ENCODE results near the gene PEAR1. TPM values are rescaled to one million over a fixed set of nuclear protein-coding genes. Genes with fewer than 3 reads are reported as not detected.

The PEAR1 gene
- total RNA-seq, 4 donors from 2014 or later: 4.3 to 11.2 (median 6.0) TPM

- peaks cover 74 to 93% (median 77%) of the 10 kb centered on the region in 3 donors for H3K27me3 ChIP-seq
- TF ChIP-seq CTCF (IDR thresholded peaks at IDR 0.05 in 4 of 5, conservative IDR thresholded peaks at IDR 0.05 in 1 of 5) (no peak), POLR2A (IDR thresholded peaks at IDR 0.05) (no peak)
- H3K9me3 ChIP-seq: no peaks in the 10 kb centered on the region
- ATAC-seq (no peak), DNase-seq (no peak)
- no peaks in the 10 kb centered on the region for H3K36me3 ChIP-seq
- intact Hi-C loops (cut with DNase I; ENCODE audit: low total_unique reads): no loop called here
- no peak overlapping the region for H3K27ac ChIP-seq
- no peak overlapping the region for H3K4me3 ChIP-seq
- H3K4me1 ChIP-seq: peaks cover 3 to 17% of the 10 kb centered on the region in 2 donors
- in situ Hi-C loops (cut with MboI; ENCODE audit: low sequenced_read_pairs in 4 of 4): no loop called here
Observed at GRCh38 chr1:156922986-156923669, 29.6 kb downstream of the PEAR1 start.

DNA sequence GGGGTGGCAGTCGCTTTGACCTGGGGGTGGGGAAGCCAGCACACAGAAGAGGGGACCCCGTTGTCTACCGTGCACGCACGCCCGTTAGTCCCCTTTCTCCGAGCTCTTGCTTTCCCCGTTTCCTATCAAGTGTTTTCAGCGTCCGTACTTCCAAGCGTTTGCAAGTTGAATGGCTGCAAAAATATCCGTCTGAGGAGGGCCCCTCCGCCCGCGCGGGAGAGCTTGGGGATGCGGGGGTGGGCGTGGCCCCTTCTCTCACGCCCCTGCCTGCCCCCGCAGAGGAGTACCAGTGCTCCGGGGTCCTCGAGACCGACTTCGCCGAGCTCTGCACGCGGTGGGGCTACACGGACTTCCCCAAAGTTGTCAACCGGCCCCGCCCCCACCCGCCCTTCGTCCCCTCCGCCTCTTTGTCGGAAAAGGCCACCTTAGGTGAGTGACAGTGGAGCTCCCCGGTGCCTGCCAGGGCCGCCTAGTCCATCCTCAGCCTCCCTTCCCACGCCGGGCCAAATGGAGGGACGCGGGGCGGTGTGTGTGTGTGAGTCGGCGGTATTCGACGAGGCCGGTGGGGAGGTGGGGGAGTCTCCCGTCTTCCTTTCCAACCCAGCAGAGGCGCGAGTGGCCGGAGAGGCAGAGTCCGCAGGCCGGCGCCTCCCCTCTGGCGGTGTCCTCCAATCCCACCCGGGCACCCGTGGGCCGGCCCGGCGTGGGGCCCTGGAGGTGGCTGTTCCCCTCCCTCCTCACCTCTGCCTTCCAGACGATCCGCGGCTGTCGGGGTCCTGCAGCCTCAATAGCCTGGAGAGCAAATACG lies 30.4 kb downstream of the PEAR1 start:
- Histone ChIP-seq H3K4me3 (no peak overlapping the region), H3K36me3 (no peaks in the 10 kb centered on the region), H3K9me3 (no peaks in the 10 kb centered on the region), H3K27ac (no peak overlapping the region), H3K4me1 (peaks cover 3 to 17% of the 10 kb centered on the region in 2 donors), H3K27me3 (peaks cover 74 to 87% (median 81%) of the 10 kb centered on the region in 3 donors)
- DNase-seq (no peak), ATAC-seq (no peak)
- in situ Hi-C loops (cut with MboI; ENCODE audit: low sequenced_read_pairs in 4 of 4): no loop called here
- intact Hi-C loops (cut with DNase I; ENCODE audit: low total_unique reads): no loop called here
- no peak for TF ChIP-seq POLR2A (IDR thresholded peaks at IDR 0.05)
- no peak for TF ChIP-seq CTCF (IDR thresholded peaks at IDR 0.05 in 4 of 5, conservative IDR thresholded peaks at IDR 0.05 in 1 of 5)

DNA sequence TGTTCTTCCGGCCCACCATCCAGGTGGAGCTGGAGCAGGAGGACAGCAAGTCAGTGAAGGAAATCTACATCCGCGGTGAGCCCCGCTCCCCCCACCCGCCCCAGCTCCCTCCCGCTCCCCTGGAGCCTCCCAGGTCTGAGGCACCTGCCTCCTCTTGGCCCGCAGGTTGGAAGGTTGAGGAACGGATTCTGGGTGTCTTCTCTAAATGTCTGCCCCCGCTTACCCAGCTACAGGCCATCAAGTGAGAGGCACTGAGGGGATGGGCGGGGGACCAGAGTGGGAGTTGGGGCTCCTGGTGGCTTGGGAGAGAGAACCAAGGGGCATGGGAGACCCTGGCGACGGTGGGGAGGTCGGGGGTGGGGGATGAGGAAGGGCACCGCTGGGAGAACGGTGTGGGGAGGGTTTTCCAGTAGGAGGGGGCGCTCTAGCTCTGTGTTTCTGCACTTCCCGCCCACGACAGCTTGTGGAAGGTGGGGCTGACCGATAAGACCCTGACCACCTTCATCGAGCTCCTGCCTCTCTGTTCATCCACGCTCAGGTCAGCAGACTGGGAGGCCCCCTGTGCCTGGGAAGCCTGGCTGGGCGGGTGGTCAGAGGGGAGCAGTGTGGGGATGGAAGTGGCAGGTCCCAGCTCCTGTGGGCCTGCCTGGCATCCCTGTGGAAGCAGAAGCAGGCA lies 31.1 kb downstream of the PEAR1 start:
- ATAC-seq (no peak), DNase-seq (no peak)
- Histone ChIP-seq H3K27me3 (peaks cover 81 to 88% (median 88%) of the 10 kb centered on the region in 3 donors), H3K4me1 (peaks cover 3 to 17% of the 10 kb centered on the region in 2 donors), H3K9me3 (no peaks in the 10 kb centered on the region), H3K4me3 (no peak overlapping the region), H3K36me3 (no peaks in the 10 kb centered on the region), H3K27ac (no peak overlapping the region)
- no peak for TF ChIP-seq POLR2A (IDR thresholded peaks at IDR 0.05)
- no peak for TF ChIP-seq CTCF (IDR thresholded peaks at IDR 0.05 in 4 of 5, conservative IDR thresholded peaks at IDR 0.05 in 1 of 5)
- in situ Hi-C loops (cut with MboI; ENCODE audit: low sequenced_read_pairs in 4 of 4): no loop called here
- intact Hi-C loops (cut with DNase I; ENCODE audit: low total_unique reads): no loop called here

DNA sequence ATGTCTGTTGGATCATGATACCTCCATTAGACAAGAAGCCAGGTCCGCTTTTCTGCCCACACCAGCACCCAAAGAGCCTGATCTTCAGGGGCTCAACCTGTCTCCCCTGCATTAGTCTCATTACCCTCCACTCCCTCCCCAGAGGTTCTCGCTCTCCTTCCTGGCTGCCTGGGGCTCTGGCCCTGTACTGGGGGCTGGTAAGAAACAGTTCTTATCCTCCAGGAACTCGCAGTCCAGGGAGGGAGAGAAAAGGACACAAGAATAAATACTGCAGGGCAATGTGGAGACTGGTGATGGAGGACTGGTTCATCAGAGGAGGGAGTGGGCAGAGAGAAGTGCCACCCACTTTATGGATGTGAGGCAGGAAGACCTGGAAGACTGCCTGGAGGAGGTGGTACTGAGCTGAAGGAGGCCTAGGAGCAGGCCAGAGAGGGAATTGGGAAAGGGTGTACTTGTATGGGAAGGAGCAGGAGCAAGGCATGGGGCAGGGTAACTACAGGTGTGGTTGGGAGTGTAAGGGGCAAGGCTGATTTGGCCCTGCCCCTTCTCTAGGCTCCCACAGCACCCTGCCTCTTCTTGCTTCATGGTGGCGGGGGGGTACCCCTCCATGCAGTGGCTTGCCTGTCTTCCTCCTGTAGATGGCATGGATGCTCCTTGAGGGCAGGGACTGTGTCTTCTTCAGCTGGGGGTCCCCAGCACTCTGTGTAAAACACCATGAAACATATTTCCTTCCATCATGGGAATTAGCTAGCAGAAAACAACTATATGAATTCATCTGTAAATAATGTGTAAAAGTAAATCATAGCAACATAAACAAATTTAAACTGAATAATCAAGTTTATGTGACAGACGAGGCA lies 31.9 kb downstream of the PEAR1 start:
- ATAC-seq: no peak
- H3K27me3 ChIP-seq: peaks cover 79 to 85% (median 82%) of the 10 kb centered on the region in 3 donors
- no peak overlapping the region for H3K4me3 ChIP-seq
- TF ChIP-seq CTCF (IDR thresholded peaks at IDR 0.05 in 4 of 5, conservative IDR thresholded peaks at IDR 0.05 in 1 of 5) (no peak), POLR2A (IDR thresholded peaks at IDR 0.05) (no peak)
- H3K36me3 ChIP-seq: no peaks in the 10 kb centered on the region
- in situ Hi-C loops (cut with MboI; ENCODE audit: low sequenced_read_pairs in 4 of 4): no loop called here
- peaks cover 3 to 13% of the 10 kb centered on the region in 2 donors for H3K4me1 ChIP-seq
- no peaks in the 10 kb centered on the region for H3K9me3 ChIP-seq
- no peak overlapping the region for H3K27ac ChIP-seq
- no peak for DNase-seq
- intact Hi-C loops (cut with DNase I; ENCODE audit: low total_unique reads): no loop called here
